NCI-H1694 (cell line): ENCODE measurements around the gene EMC1.
"Not testable (repeated sequence)": the region's sequence is repeated elsewhere in the genome, so short reads cannot be mapped to it uniquely, and the experiment has no call there.

Source experiments
- DNase-seq: peaks from one replicate; lab custom pipeline; 2025; lab: John Stamatoyannopoulos, UW

EMC1 gene

GRCh38 chr1:19189270-19189669, 62.1 kb downstream of the EMC1 start:
- no peak for DNase-seq

GRCh38 chr1:19187852-19188251, 63.5 kb downstream of the EMC1 start:
- DNase-seq, result no peak

- no peak for DNase-seq
Measured at GRCh38 chr1:19186001-19186400, 65.3 kb downstream of the EMC1 start.

- no peak for DNase-seq
Measured at GRCh38 chr1:19182223-19182622, 69.1 kb downstream of the EMC1 start.

- DNase-seq, result not testable (repeated sequence)
Measured at GRCh38 chr1:19180265-19180657, 71.1 kb downstream of the EMC1 start.

GRCh38 chr1:19179597-19180264, 71.6 kb downstream of the EMC1 start:
- DNase-seq, result no peak

GRCh38 chr1:19178734-19179398, 72.5 kb downstream of the EMC1 start:
- DNase-seq, result no peak

GRCh38 chr1:19177811-19178210, 73.5 kb downstream of the EMC1 start:
- no peak for DNase-seq

GRCh38 chr1:19169642-19170041, 81.7 kb downstream of the EMC1 start:
- DNase-seq, result no peak

GRCh38 chr1:19167140-19167539, 84.2 kb downstream of the EMC1 start:
- DNase-seq, result no peak

- no peak for DNase-seq
Measured at GRCh38 chr1:19166066-19166465, 85.3 kb downstream of the EMC1 start.
